Muscle layer of colon (tissue), 2 donors: ENCODE measurements around the gene CYB5D1.
"Not testable (repeated sequence)": the region's sequence is repeated elsewhere in the genome, so short reads cannot be mapped to it uniquely, and the experiment has no call there.

ENCODE experiments used
- H3K27ac ChIP-seq: one replicate; pipeline ENCODE4 v1.7.0; 2013; ENCODE audit warnings: low read depth, mild to moderate bottlenecking, low read length, moderate library complexity
- H3K27me3 ChIP-seq, 2 donors: one replicate each; pipeline ENCODE4 v1.7.0; 2013; ENCODE audit warnings: low read length in 2 of 2, mild to moderate bottlenecking in 2 of 2; ENCODE audit not compliant: insufficient read depth in 2 of 2, control insufficient read depth in 1 of 2
- H3K36me3 ChIP-seq: one replicate; pipeline ENCODE4 v1.7.0; 2013; ENCODE audit warnings: mild to moderate bottlenecking, low read length; ENCODE audit not compliant: insufficient read depth
- H3K4me1 ChIP-seq: one replicate; pipeline ENCODE4 v1.7.0; 2013; ENCODE audit warnings: mild to moderate bottlenecking, low read length; ENCODE audit not compliant: insufficient read depth
- H3K4me3 ChIP-seq, 2 donors: one replicate each; pipeline ENCODE4 v1.7.0; 2013; ENCODE audit warnings: low read length in 2 of 2, low read depth in 1 of 2, mild to moderate bottlenecking in 1 of 2, moderate library complexity in 1 of 2
- H3K9ac ChIP-seq: one replicate; pipeline ENCODE4 v1.7.0; 2013; ENCODE audit warnings: low read length
- H3K9me3 ChIP-seq: one replicate; pipeline ENCODE4 v1.7.0; 2013; ENCODE audit warnings: mild to moderate bottlenecking, low read length
- donor health status: abdominal sarcoma.
- donor health status: Adenocarcinoma of cecum.

Gene CYB5D1

GRCh38 chr17:7854851-7855659, 2.7 kb upstream of the CYB5D1 start, which contains the start of gene TMEM88:
TSS of gene TMEM88 (plus strand) at chr17:7855066. CDS start at chr17:7855075, 9 bp downstream.
- peak within 1 kb of the TSS in 1 of 2 donors; percentile 80 for H3K4me3 ChIP-seq
- no peak within 1 kb of the TSS for H3K9ac ChIP-seq
- peaks cover 39% of the 10 kb centered on the region for H3K4me1 ChIP-seq
- H3K27ac ChIP-seq: peak within 1 kb of the TSS; percentile 89
- no peaks in the 10 kb centered on the region for H3K27me3 ChIP-seq
- H3K9me3 ChIP-seq: no peaks in the 10 kb centered on the region
- H3K36me3 ChIP-seq: peaks cover 28% of the 10 kb centered on the region

GRCh38 chr17:7855660-7856010, 2.2 kb upstream of the CYB5D1 start:
- Histone ChIP-seq H3K4me3 (peak overlapping the region in 1 of 2 donors; percentile 80), H3K27me3 (no peaks in the 10 kb centered on the region), H3K4me1 (peaks cover 39% of the 10 kb centered on the region), H3K9me3 (no peaks in the 10 kb centered on the region), H3K27ac (peak overlapping the region; percentile 89), H3K9ac (no peak overlapping the region), H3K36me3 (peaks cover 22% of the 10 kb centered on the region)

- peaks cover 16% of the 10 kb centered on the region for H3K36me3 ChIP-seq
- H3K9ac ChIP-seq: peak overlapping the region; percentile 75
- no peaks in the 10 kb centered on the region for H3K9me3 ChIP-seq
- no peaks in the 10 kb centered on the region for H3K27me3 ChIP-seq
- H3K4me3 ChIP-seq: peak overlapping the region; percentile 51 to 80
- peaks cover 38% of the 10 kb centered on the region for H3K4me1 ChIP-seq
- H3K27ac ChIP-seq: peak overlapping the region; percentile 89
Measured at GRCh38 chr17:7856011-7856810, 1.6 kb upstream of the CYB5D1 start.

GRCh38 chr17:7856811-7857712, 741 bp upstream of the CYB5D1 start, which contains the start of gene NAA38:
TSS of gene NAA38 (minus strand) at chr17:7857559. CDS start at chr17:7857463, 96 bp downstream.
- peak within 1 kb of the TSS; percentile 89 for H3K27ac ChIP-seq
- peak within 1 kb of the TSS; percentile 56 to 80 for H3K4me3 ChIP-seq
- H3K9ac ChIP-seq: peak within 1 kb of the TSS; percentile 75
- H3K4me1 ChIP-seq: peaks cover 31% of the 10 kb centered on the region
- H3K36me3 ChIP-seq: peaks cover 11% of the 10 kb centered on the region
- H3K27me3 ChIP-seq: no peaks in the 10 kb centered on the region
- H3K9me3 ChIP-seq: no peaks in the 10 kb centered on the region

- Histone ChIP-seq H3K27me3 (no peaks in the 10 kb centered on the region), H3K9me3 (no peaks in the 10 kb centered on the region), H3K36me3 (no peaks in the 10 kb centered on the region), H3K27ac (peak overlapping the region; percentile 79), H3K4me1 (peaks cover 29% of the 10 kb centered on the region), H3K9ac (peak overlapping the region; percentile 47), H3K4me3 (peak overlapping the region; percentile 56 to 80)
Measured at GRCh38 chr17:7858522-7858810, 663 bp downstream of the CYB5D1 start.

GRCh38 chr17:7859028-7859427, 1.2 kb downstream of the CYB5D1 start:
- H3K9me3 ChIP-seq: no peaks in the 10 kb centered on the region
- peaks cover 29% of the 10 kb centered on the region for H3K4me1 ChIP-seq
- H3K27me3 ChIP-seq: no peaks in the 10 kb centered on the region
- H3K9ac ChIP-seq: peak overlapping the region; percentile 47
- H3K27ac ChIP-seq: no peak overlapping the region
- H3K4me3 ChIP-seq: peak overlapping the region in 1 of 2 donors; percentile 80
- no peaks in the 10 kb centered on the region for H3K36me3 ChIP-seq

GRCh38 chr17:7862692-7863437, 5.1 kb downstream of the CYB5D1 start:
- H3K4me1 ChIP-seq: peaks cover 12% of the 10 kb centered on the region
- no peak overlapping the region for H3K27ac ChIP-seq
- no peak overlapping the region for H3K4me3 ChIP-seq
- H3K27me3 ChIP-seq: no peaks in the 10 kb centered on the region
- H3K9me3 ChIP-seq: no peaks in the 10 kb centered on the region
- H3K36me3 ChIP-seq: no peaks in the 10 kb centered on the region
- no peak overlapping the region for H3K9ac ChIP-seq

GRCh38 chr17:7864384-7864783, 6.6 kb downstream of the CYB5D1 start:
- H3K9ac ChIP-seq, H3K27ac ChIP-seq, H3K4me1 ChIP-seq, H3K27me3 ChIP-seq, H3K9me3 ChIP-seq, H3K36me3 ChIP-seq, H3K4me3 ChIP-seq: not testable (repeated sequence)

- H3K4me1 ChIP-seq: no peaks in the 10 kb centered on the region
- H3K4me3 ChIP-seq: no peak overlapping the region
- H3K27me3 ChIP-seq: no peaks in the 10 kb centered on the region
- H3K9ac ChIP-seq: no peak overlapping the region
- H3K36me3 ChIP-seq: no peaks in the 10 kb centered on the region
- H3K27ac ChIP-seq: no peak overlapping the region
- H3K9me3 ChIP-seq: no peaks in the 10 kb centered on the region
Measured at GRCh38 chr17:7864995-7865650, 7.3 kb downstream of the CYB5D1 start.

GRCh38 chr17:7867881-7868329, 10.1 kb downstream of the CYB5D1 start:
- no peak overlapping the region for H3K4me3 ChIP-seq
- H3K36me3 ChIP-seq: peaks cover under 1% of the 10 kb centered on the region
- no peak overlapping the region for H3K27ac ChIP-seq

More at GRCh38 chr17:7867881-7868329, 10.1 kb downstream of the CYB5D1 start:
- H3K27me3 ChIP-seq: no peaks in the 10 kb centered on the region
- no peaks in the 10 kb centered on the region for H3K4me1 ChIP-seq
- no peak overlapping the region for H3K9ac ChIP-seq
- H3K9me3 ChIP-seq: no peaks in the 10 kb centered on the region
